ENCODE data around the gene GALNS. TPM values are rescaled to one million over a fixed set of nuclear protein-coding genes. Genes with fewer than 3 reads are reported as not detected.

The GALNS gene
- total RNA-seq, 1 donor from 2014 or later, result 16.8 TPM

- no peak for DNase-seq (ENCODE audit: low read depth, low spot score)
These were observed 472 bp downstream of the GALNS start for GRCh38 chr16:88856122-88856827.

DNA sequence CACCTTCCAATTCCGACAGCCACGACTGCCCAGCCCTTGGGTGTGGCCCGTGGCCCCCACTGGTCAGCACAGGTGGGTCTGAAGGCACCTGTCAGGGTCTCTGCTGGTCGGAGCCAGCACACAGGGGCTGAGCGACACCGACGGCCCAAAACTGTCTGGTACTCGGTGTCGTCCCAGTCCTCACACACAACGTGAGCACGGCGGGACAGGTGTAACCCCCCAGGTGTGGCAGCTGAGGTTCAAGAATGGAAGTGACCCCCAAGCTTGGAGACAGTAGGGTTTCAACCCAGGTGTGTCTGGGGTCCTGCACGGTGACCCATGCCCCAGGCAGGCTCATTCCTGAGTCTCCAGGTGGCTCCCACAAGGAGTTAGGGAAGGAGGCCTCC, 1.0 kb downstream of the GALNS start:
- no peak for DNase-seq (ENCODE audit: low read depth, low spot score)

DNA sequence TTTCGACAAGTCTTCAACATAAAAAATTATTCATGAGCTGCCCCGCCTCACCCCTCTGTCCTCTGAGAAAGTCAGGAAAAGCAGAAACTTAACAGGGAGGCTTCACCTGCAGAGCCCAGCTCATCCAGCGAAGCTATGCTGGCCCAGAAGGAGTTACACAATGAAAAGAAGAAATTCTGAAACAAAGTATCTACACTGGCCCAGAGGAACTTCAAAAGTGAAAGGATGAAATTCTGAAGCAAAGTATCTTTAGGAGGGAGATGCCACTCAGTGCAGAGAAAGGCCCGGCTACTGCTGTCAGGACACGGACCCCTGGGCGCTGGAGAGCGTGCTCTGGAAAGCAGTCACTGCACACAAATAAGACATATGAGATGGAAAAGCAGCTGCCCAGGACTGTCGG, 1.6 kb downstream of the GALNS start:
- no peak for DNase-seq (ENCODE audit: low read depth, low spot score)

- DNase-seq (ENCODE audit: low read depth, low spot score), result no peak
These were observed 2.2 kb downstream of the GALNS start for GRCh38 chr16:88854306-88855111.

- no peak for DNase-seq (ENCODE audit: low read depth, low spot score)
These were observed 3.3 kb downstream of the GALNS start for GRCh38 chr16:88853325-88853941.

DNA sequence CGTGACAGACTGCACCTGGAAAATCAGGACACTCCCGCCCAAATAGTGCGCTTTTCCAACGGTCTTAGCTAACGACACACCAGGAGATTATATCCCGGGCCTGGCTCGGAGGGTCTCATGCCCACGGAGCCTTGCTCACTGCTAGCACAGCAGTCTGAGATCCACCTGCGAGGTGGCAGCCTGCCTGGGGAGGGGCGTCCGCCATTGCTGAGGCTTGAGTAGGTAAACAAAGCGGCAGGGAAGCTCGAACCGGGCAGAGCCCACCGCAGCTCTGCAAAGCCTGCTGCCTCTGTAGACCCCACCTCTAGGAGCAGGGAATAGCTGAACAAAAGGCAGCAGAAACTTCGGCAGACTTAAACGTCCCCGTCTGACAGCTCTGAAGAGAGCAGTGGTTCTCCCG, 5.1 kb downstream of the GALNS start:
- no peak for DNase-seq (ENCODE audit: low read depth, low spot score)

DNA sequence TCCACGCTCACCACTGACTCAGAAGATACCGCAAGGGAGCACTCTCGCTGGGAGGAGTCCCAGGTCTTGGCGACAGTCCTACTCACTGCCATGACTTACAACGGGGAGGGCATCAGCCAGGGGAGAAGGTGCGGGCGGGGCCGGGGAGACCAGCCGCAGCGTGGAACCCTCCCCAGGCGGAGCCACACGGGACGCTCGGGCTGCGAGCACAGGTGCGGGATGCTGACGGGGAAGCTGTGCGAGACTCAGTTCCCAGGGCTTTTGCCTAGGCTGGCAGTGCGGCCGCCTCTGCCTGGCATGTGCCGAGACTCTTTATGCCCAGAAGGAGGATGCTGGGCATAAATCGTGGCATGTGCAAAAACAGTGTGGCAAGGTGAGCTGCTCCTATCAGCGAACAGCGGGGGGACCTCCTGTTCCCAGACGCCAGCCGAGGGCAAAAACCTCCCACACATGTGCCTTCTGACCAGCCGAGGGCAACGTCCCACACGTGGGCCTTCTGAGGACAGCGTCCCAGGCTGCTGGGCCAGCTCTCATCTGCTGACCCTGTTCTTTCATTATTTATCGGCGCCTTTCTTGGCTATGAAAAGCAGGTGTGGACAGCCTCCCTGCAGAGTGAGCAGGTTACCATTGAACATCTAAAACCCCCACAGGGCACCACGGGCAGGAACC, 6.1 kb downstream of the GALNS start:
- no peak for DNase-seq (ENCODE audit: low read depth, low spot score)

GRCh38 chr16:88848557-88848956, 8.2 kb downstream of the GALNS start:
- DNase-seq (ENCODE audit: low read depth, low spot score), result no peak

DNA sequence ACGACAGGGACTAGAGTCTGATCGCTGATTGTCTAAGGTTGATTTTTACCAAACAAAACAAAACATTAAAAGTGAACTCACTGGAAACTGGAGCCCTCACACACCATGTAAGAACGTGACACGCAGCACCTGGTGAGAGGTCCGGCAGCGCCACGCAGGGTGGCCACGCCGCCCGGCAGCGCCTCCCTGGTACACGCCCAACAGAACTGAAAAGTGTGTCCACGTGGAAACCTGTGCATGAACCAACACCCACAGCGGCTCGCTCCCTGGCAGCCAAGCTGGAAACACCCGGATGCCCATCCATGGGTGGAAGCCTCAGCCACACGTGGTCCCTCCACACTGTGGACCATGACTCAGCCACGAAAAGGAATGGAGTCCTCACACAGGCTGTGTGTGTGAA, 9.1 kb downstream of the GALNS start:
- DNase-seq (ENCODE audit: low read depth, low spot score), result no peak

DNA sequence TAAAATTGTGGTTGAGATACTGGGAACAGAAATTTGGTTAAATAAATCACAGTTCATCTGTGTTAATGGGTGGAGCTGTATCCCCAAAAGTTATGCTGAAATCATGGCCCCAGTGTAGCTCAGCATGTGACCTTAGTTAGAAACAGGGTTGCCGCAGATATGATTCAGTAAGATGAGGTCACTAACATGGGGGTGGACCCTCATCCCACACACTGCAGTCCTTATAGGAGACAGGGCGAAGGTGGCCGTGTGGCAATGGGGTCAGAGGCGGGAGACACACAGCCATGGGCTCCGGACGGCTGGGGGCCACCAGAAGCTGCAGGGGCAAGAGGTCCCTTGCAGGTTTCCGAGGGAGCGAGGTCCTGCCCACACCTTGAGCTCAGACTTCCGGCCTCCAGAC, 10.7 kb downstream of the GALNS start:
- no peak for DNase-seq (ENCODE audit: low read depth, low spot score)

- DNase-seq (ENCODE audit: low read depth, low spot score), result no peak
These were observed 12.2 kb downstream of the GALNS start for GRCh38 chr16:88844419-88845036.

- no peak for DNase-seq (ENCODE audit: low read depth, low spot score)
These were observed 13.5 kb downstream of the GALNS start for GRCh38 chr16:88843256-88843655.

- DNase-seq (ENCODE audit: low read depth, low spot score), result no peak
These were observed 13.9 kb downstream of the GALNS start for GRCh38 chr16:88842806-88843205.

DNA sequence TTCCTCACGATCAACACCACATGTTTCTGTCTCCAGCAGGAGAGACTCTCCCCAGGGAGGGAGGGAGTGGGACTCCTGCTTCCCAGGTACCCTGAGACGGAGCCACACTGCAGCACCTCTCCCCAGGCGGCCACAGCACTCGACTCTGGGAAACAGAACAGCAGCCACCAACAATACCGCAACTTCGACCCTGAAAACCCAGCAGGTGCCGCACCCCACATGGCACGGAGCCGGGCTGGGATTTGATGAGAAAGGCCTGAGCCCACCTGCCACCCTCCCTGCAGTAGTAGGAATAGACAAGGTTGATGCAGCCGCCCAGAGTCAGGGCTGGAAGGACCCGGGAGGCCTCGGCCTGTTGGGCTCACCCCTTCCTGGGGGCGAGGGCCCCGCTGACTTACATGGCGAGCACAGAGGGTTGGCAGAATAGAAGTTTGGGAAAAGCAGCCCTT, 14.4 kb downstream of the GALNS start:
- DNase-seq (ENCODE audit: low read depth, low spot score), result no peak

GRCh38 chr16:88841521-88842307, 15.0 kb downstream of the GALNS start:
- no peak for DNase-seq (ENCODE audit: low read depth, low spot score)

DNA sequence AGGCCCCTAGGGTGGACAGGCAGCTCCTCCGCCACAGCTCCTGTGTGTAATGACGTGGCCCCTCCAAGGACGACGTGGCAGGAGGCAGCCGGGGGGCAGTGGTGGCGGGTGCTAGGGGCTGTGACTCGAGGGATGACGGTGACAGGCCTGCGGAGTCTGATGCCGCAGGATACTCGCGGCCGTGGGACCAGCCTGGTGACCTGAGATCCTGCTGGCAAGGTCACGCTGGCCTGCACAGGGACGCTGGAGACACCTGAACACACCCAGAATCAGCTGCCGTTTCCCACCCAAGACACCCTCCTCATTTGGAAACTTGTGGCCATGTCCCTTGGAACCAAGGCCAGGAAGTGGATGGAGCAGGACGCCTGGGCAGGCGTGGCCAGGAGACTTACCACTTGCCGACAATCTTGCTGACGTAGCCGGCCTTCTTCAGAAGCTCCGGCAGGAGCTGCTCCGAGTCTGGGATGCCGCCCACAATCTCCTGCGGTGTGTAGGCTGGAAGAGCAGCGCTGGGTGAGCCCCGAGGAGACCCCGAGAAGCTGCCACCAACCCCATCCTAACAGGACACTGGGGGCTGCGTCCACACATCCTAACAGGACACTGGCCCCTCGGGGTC, 16.0 kb downstream of the GALNS start:
- no peak for DNase-seq (ENCODE audit: low read depth, low spot score)

- no peak for DNase-seq (ENCODE audit: low read depth, low spot score)
These were observed 16.8 kb downstream of the GALNS start for GRCh38 chr16:88839745-88840599.

- DNase-seq (ENCODE audit: low read depth, low spot score), result no peak
These were observed 17.7 kb downstream of the GALNS start for GRCh38 chr16:88839026-88839529.

DNA sequence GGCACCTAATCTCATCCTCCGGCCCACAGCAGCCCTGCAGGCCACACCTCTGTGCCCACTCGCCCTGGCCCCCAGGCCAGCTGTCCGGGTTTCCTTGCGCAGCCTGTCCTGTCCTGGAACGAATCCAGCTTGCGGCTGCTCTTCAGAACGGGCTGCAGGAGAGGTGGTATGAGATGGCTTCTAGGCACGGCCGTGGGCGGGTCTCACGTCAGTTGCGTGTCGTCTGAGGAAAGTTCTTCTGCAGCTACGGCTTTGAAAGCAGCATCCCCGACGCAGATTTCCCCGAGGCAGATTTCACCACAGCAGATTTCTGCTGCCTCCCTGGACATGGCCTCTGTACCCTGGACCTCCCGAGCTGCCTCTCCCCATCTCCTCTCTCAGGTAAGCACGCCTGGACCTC, 18.2 kb downstream of the GALNS start:
- DNase-seq (ENCODE audit: low read depth, low spot score), result no peak

All from pulmonary artery endothelial cell (primary cell).